Lower leg skin (tissue), 3 donors: ENCODE data around the gene ZNF507.

ENCODE experiments used
- CTCF ChIP-seq, 3 donors: fragments of 450-650 bp; IDR thresholded peaks; one replicate each; pipeline ENCODE4 v1.5.1; 2016; ENCODE audit warnings: antibody characterized with exemption in 3 of 3, mild to moderate bottlenecking in 3 of 3, moderate library complexity in 2 of 3
- POLR2A ChIP-seq, 2 donors: fragments of 450-650 bp; IDR thresholded peaks; one replicate each; pipeline ENCODE4 v1.6.1; 2016 to 2017; ENCODE audit warnings: antibody characterized with exemption in 2 of 2, mild to moderate bottlenecking in 1 of 2, moderate library complexity in 1 of 2

GRCh38 chr19:32415246-32415645, 69.8 kb downstream of the ZNF507 start:
- TF ChIP-seq CTCF (IDR thresholded peaks at IDR 0.05): no peak
- no peak for TF ChIP-seq POLR2A (IDR thresholded peaks at IDR 0.05)
